Measurements from ENCODE around the gene CLEC16A. TPM values are rescaled to one million over a fixed set of nuclear protein-coding genes. Genes with fewer than 3 reads are reported as not detected.
A peak's percentile ranks its signal among the peaks of the same experiment; 100 is the strongest.
"Not testable (repeated sequence)": the region's sequence is repeated elsewhere in the genome, so short reads cannot be mapped to it uniquely, and the experiment has no call there.

Gene CLEC16A
- total RNA-seq, 2 donors from 2014 or later: 46.6 to 47.6 TPM

- Histone ChIP-seq H3K9me3 (peaks cover 6% of the 10 kb centered on the region), H3K4me3 (no peak overlapping the region), H3K27ac (no peak overlapping the region), H3K36me3 (no peaks in the 10 kb centered on the region), H3K4me1 (ENCODE audit: control insufficient read depth in 1 of 2, low read depth in 2 of 2) (no peaks in the 10 kb centered on the region), H3K27me3 (replicated peaks; ENCODE audit: insufficient read depth) (no peaks in the 10 kb centered on the region)
- no peak for ATAC-seq (ENCODE audit: insufficient number of reproducible peaks, low FRiP score, low read depth)
- no peak for DNase-seq (ENCODE audit: low spot score)
- TF ChIP-seq CTCF (IDR thresholded peaks at IDR 0.05): peak; percentile 39
Observed at GRCh38 chr16:11218604-11218962, 274.2 kb downstream of the CLEC16A start.

- no peak for TF ChIP-seq CTCF (IDR thresholded peaks at IDR 0.05)
- no peak overlapping the region for H3K27ac ChIP-seq
- H3K9me3 ChIP-seq: peaks cover 6% of the 10 kb centered on the region
- ATAC-seq (ENCODE audit: insufficient number of reproducible peaks, low FRiP score, low read depth) (no peak), DNase-seq (ENCODE audit: low spot score) (no peak)
- no peaks in the 10 kb centered on the region for H3K27me3 ChIP-seq (replicated peaks; ENCODE audit: insufficient read depth)
- H3K36me3 ChIP-seq: no peaks in the 10 kb centered on the region
- H3K4me3 ChIP-seq: no peak overlapping the region
- H3K4me1 ChIP-seq (ENCODE audit: control insufficient read depth in 1 of 2, low read depth in 2 of 2): peaks cover 0 to 3% of the 10 kb centered on the region in 2 donors
Observed at GRCh38 chr16:11219178-11219577, 274.8 kb downstream of the CLEC16A start.

DNA sequence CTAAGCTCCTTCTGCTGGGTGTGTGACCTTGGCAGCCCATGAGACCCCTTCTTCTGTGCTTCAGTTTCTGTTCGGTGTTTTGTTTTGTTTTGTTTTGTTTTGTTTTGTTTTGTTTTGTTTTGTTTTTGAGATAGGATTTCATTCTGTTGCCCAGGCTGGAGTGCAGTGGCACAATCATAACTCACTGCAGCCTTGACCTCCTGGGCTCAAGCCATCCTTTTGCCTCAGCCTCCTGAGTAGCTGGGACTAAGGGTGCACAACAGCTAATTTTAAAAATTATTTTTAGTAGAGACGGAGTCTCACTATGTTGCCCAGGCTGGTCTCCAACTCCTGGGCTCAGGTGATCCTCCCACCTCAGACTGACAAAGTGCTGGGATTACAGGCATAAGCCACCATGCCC is 276.1 kb downstream of the CLEC16A start:
- H3K27me3 ChIP-seq (replicated peaks; ENCODE audit: insufficient read depth); H3K27ac ChIP-seq; H3K36me3 ChIP-seq; H3K4me3 ChIP-seq; ATAC-seq (ENCODE audit: insufficient number of reproducible peaks, low FRiP score, low read depth); H3K9me3 ChIP-seq; DNase-seq (ENCODE audit: low spot score): not testable (repeated sequence)
- peaks cover 0 to 16% of the 10 kb centered on the region in 2 donors for H3K4me1 ChIP-seq (ENCODE audit: control insufficient read depth in 1 of 2, low read depth in 2 of 2)

- peaks cover 0 to 20% of the 10 kb centered on the region in 2 donors for H3K4me1 ChIP-seq (ENCODE audit: control insufficient read depth in 1 of 2, low read depth in 2 of 2)
- no peaks in the 10 kb centered on the region for H3K9me3 ChIP-seq
- no peaks in the 10 kb centered on the region for H3K27me3 ChIP-seq (replicated peaks; ENCODE audit: insufficient read depth)
- DNase-seq (ENCODE audit: low spot score) (peak; percentile 13), ATAC-seq (ENCODE audit: insufficient number of reproducible peaks, low FRiP score, low read depth) (no peak)
- no peak overlapping the region for H3K4me3 ChIP-seq
- TF ChIP-seq CTCF (IDR thresholded peaks at IDR 0.05): no peak
- no peaks in the 10 kb centered on the region for H3K36me3 ChIP-seq
- H3K27ac ChIP-seq: no peak overlapping the region
Observed at GRCh38 chr16:11224096-11224893, 279.9 kb downstream of the CLEC16A start.

- H3K9me3 ChIP-seq: no peaks in the 10 kb centered on the region
- peak overlapping the region; percentile 62 for H3K4me3 ChIP-seq
- peaks cover 0 to 20% of the 10 kb centered on the region in 2 donors for H3K4me1 ChIP-seq (ENCODE audit: control insufficient read depth in 1 of 2, low read depth in 2 of 2)
- H3K36me3 ChIP-seq: no peaks in the 10 kb centered on the region
- no peak for TF ChIP-seq CTCF (IDR thresholded peaks at IDR 0.05)
- peak; percentile 14 for ATAC-seq (ENCODE audit: insufficient number of reproducible peaks, low FRiP score, low read depth)
- no peak overlapping the region for H3K27ac ChIP-seq
- no peak for DNase-seq (ENCODE audit: low spot score)
- H3K27me3 ChIP-seq (replicated peaks; ENCODE audit: insufficient read depth): no peaks in the 10 kb centered on the region
Observed at GRCh38 chr16:11224894-11225676, 280.7 kb downstream of the CLEC16A start.
